Measurements from ENCODE around the gene ANK2. TPM values are rescaled to one million over a fixed set of nuclear protein-coding genes. Genes with fewer than 3 reads are reported as not detected.

The ANK2 gene
- polyA plus RNA-seq, 1 donor (not counting 4 experiments of a cell fraction or from before 2014, with no cell fraction given): 0.22 TPM

DNA sequence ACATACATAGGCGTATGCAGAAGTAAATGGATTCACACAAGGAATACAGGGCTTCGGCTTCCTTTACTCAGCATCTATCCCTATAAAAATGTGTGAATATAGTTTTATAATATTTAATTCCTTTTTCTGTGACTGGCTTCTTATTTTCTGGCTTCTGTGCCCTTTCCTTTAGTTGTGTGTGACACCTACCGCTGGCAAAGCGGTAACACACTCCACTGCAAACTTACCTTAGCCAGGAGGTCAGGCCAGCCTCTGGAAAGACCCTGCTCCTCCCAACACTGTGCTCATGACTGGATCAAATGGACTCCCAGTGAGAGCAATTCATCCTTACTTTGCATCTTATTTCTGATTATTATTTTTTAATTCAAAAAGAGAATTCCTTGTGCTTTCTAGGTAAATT lies 244.2 kb downstream of the ANK2 start:
- Histone ChIP-seq H3K27me3 (ENCODE audit: control insufficient read depth, extremely low read depth, insufficient read depth, low read length) (peaks cover 16% of the 10 kb centered on the region), H3K9ac (ENCODE audit: control insufficient read depth, extremely low read depth, insufficient read depth, low read length) (no peak overlapping the region), H3K4me3 (ENCODE audit: control insufficient read depth in 2 of 3, extremely low read depth in 1 of 3, insufficient read depth in 2 of 3, low read depth in 1 of 3, low read length in 3 of 3) (no peak overlapping the region), H3K4me1 (ENCODE audit: control insufficient read depth, extremely low read depth, insufficient read depth, low read length) (no peaks in the 10 kb centered on the region), H3K4me2 (ENCODE audit: control insufficient read depth, extremely low read depth, insufficient read depth, low read depth, low read length) (no peak overlapping the region), H3K79me2 (ENCODE audit: control insufficient read depth, insufficient read depth, low read length) (no peaks in the 10 kb centered on the region), H3K36me3 (ENCODE audit: control insufficient read depth in 2 of 2, extremely low read depth in 1 of 2, insufficient read depth in 2 of 2, low read length in 2 of 2) (no peaks in the 10 kb centered on the region), H2AFZ (ENCODE audit: control insufficient read depth, low read length) (no peak overlapping the region), H3K27ac (ENCODE audit: control insufficient read depth, insufficient read depth, low read length) (no peak overlapping the region), H3K9me1 (ENCODE audit: control insufficient read depth, extremely low read depth, insufficient read depth, low read length) (no peaks in the 10 kb centered on the region), H4K20me1 (ENCODE audit: control insufficient read depth, extremely low read depth, insufficient read depth, low read length) (no peaks in the 10 kb centered on the region), H3K9me3 (ENCODE audit: control insufficient read depth, low read depth, low read length) (no peaks in the 10 kb centered on the region)
- DNase-seq (ENCODE audit: low read depth, low spot score) (no peak), FAIRE-seq (no peak)
- TF ChIP-seq, protein P1, sequence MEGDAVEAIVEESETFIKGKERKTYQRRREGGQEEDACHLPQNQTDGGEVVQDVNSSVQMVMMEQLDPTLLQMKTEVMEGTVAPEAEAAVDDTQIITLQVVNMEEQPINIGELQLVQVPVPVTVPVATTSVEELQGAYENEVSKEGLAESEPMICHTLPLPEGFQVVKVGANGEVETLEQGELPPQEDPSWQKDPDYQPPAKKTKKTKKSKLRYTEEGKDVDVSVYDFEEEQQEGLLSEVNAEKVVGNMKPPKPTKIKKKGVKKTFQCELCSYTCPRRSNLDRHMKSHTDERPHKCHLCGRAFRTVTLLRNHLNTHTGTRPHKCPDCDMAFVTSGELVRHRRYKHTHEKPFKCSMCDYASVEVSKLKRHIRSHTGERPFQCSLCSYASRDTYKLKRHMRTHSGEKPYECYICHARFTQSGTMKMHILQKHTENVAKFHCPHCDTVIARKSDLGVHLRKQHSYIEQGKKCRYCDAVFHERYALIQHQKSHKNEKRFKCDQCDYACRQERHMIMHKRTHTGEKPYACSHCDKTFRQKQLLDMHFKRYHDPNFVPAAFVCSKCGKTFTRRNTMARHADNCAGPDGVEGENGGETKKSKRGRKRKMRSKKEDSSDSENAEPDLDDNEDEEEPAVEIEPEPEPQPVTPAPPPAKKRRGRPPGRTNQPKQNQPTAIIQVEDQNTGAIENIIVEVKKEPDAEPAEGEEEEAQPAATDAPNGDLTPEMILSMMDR (optimal IDR thresholded peaks at IDR 0.05 in 1 of 3, IDR thresholded peaks at IDR 0.05 in 1 of 3, conservative IDR thresholded peaks at IDR 0.05 in 1 of 3; ENCODE audit: extremely low read depth in 1 of 3, insufficient read depth in 2 of 3, low read length in 3 of 3): no peak
- no peak for TF ChIP-seq EZH2 (IDR thresholded peaks at IDR 0.05; ENCODE audit: low read length)
- dilution Hi-C loops (cut with MboI; ENCODE audit: extremely low pct_ligation_motif_present, low sequenced_read_pairs): no loop called here

DNA sequence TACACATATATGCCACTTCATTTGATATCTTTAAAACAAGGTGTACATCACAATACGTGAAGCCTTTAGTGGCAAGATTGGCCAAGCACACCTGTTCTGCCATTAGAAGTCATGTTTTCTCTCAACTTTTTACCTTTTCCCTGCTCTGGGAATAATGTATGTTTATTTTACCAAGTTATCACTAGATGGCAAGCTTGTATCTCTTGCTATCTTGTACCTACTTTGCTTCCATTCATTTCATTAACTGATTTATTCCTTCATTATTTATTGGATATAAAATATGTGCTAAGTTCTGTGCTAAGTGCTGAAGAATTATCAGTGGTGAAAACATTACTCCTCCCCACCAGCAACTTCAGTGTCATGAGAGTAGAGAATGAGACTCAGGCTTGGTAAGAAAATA lies 245.5 kb downstream of the ANK2 start:
- Histone ChIP-seq H3K27ac (ENCODE audit: control insufficient read depth, insufficient read depth, low read length) (no peak overlapping the region), H3K9me1 (ENCODE audit: control insufficient read depth, extremely low read depth, insufficient read depth, low read length) (no peaks in the 10 kb centered on the region), H3K9ac (ENCODE audit: control insufficient read depth, extremely low read depth, insufficient read depth, low read length) (no peak overlapping the region), H3K4me2 (ENCODE audit: control insufficient read depth, extremely low read depth, insufficient read depth, low read depth, low read length) (no peak overlapping the region), H3K4me1 (ENCODE audit: control insufficient read depth, extremely low read depth, insufficient read depth, low read length) (no peaks in the 10 kb centered on the region), H3K79me2 (ENCODE audit: control insufficient read depth, insufficient read depth, low read length) (no peaks in the 10 kb centered on the region), H3K27me3 (ENCODE audit: control insufficient read depth, extremely low read depth, insufficient read depth, low read length) (peaks cover 16% of the 10 kb centered on the region), H2AFZ (ENCODE audit: control insufficient read depth, low read length) (no peak overlapping the region), H3K4me3 (ENCODE audit: control insufficient read depth in 2 of 3, extremely low read depth in 1 of 3, insufficient read depth in 2 of 3, low read depth in 1 of 3, low read length in 3 of 3) (no peak overlapping the region), H3K36me3 (ENCODE audit: control insufficient read depth in 2 of 2, extremely low read depth in 1 of 2, insufficient read depth in 2 of 2, low read length in 2 of 2) (no peaks in the 10 kb centered on the region), H4K20me1 (ENCODE audit: control insufficient read depth, extremely low read depth, insufficient read depth, low read length) (no peaks in the 10 kb centered on the region), H3K9me3 (ENCODE audit: control insufficient read depth, low read depth, low read length) (no peaks in the 10 kb centered on the region)
- DNase-seq (ENCODE audit: low read depth, low spot score): no peak
- no peak for TF ChIP-seq EZH2 (IDR thresholded peaks at IDR 0.05; ENCODE audit: low read length)
- TF ChIP-seq, protein P1 (optimal IDR thresholded peaks at IDR 0.05 in 1 of 3, IDR thresholded peaks at IDR 0.05 in 1 of 3, conservative IDR thresholded peaks at IDR 0.05 in 1 of 3; ENCODE audit: extremely low read depth in 1 of 3, insufficient read depth in 2 of 3, low read length in 3 of 3): no peak
- FAIRE-seq: no peak
- dilution Hi-C loops (cut with MboI; ENCODE audit: extremely low pct_ligation_motif_present, low sequenced_read_pairs): no loop called here
